ENCODE measurements around the gene MYT1. TPM values are rescaled to one million over a fixed set of nuclear protein-coding genes. Genes with fewer than 3 reads are reported as not detected.
A peak's percentile ranks its signal among the peaks of the same experiment; 100 is the strongest.

The MYT1 gene
- total and polyA plus RNA-seq, 9 of the 15 experiments (the other 6 are each of a cell fraction or from before 2014, with no cell fraction given), result 0.02 to 0.12 (median 0.06) TPM; not detected in 4

DNA sequence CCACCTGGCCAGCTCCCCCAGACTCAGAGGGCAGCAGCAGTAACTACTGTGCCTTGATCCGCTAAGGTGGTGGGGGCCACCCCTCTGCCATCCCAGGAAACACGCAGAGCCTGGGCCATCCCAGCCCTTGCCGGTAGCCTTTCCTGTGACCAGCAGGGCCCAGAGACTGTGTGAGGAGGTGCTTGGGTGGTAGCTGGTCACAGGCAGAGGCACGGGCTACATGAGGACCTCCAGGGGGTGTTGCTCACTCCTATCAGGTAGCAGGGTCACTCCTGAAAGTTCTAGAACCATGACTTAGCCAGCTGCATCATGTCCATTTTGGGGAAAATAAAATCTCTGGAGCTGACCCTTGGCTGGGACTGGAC lies 114.0 kb downstream of the MYT1 start:
- ATAC-seq (peak; percentile 56), FAIRE-seq (no peak), DNase-seq (ENCODE audit: extremely low read depth in 1 of 4, low spot score in 3 of 4) (peak in 1 of 4 experiments; percentile 11)
- no peaks in the 10 kb centered on the region for H3K79me2 ChIP-seq (ENCODE audit: control insufficient read depth, insufficient read depth, low read length)
- H3K4me2 ChIP-seq (ENCODE audit: insufficient read depth, low read length), result no peak overlapping the region
- H3K4me3 ChIP-seq, result no peak overlapping the region
- in situ Hi-C loops (cut with MboI), result no loop called here
- 35% methylated on average over 3 of the region's 4 CpGs for WGBS (ENCODE audit: insufficient coverage, low coverage, missing lambda C conversion rate)
- no peaks in the 10 kb centered on the region for H4K20me1 ChIP-seq (replicated peaks; ENCODE audit: control insufficient read depth, insufficient read depth, low read length)
- no peak overlapping the region for H3K9ac ChIP-seq (ENCODE audit: insufficient read depth in 1 of 2, low read depth in 2 of 2, low read length in 2 of 2)
- H3K9me1 ChIP-seq (ENCODE audit: control insufficient read depth, insufficient read depth, low read length), result peaks cover 4% of the 10 kb centered on the region
- TF ChIP-seq XRCC3 (IDR thresholded peaks at IDR 0.05) (no peak), POLR2G (IDR thresholded peaks at IDR 0.05; ENCODE audit: low read depth, low read length) (0 out of 2 replicates have a peak, but pooled peaks have one; percentile 26), BRD4 (IDR thresholded peaks at IDR 0.05) (no peak), NR1H2 (CRISPR knock-in tag; IDR thresholded peaks at IDR 0.05) (no peak)
- TF ChIP-seq, protein P1, sequence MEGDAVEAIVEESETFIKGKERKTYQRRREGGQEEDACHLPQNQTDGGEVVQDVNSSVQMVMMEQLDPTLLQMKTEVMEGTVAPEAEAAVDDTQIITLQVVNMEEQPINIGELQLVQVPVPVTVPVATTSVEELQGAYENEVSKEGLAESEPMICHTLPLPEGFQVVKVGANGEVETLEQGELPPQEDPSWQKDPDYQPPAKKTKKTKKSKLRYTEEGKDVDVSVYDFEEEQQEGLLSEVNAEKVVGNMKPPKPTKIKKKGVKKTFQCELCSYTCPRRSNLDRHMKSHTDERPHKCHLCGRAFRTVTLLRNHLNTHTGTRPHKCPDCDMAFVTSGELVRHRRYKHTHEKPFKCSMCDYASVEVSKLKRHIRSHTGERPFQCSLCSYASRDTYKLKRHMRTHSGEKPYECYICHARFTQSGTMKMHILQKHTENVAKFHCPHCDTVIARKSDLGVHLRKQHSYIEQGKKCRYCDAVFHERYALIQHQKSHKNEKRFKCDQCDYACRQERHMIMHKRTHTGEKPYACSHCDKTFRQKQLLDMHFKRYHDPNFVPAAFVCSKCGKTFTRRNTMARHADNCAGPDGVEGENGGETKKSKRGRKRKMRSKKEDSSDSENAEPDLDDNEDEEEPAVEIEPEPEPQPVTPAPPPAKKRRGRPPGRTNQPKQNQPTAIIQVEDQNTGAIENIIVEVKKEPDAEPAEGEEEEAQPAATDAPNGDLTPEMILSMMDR (IDR thresholded peaks at IDR 0.05 in 2 of 3, conservative IDR thresholded peaks at IDR 0.05 in 1 of 3; ENCODE audit: insufficient read depth in 2 of 3, low read depth in 1 of 3, low read length in 3 of 3), result peak; percentile 10 to 35 (median 11); a peak in 2 of 6 replicates
- TF ChIP-seq, protein P2, sequence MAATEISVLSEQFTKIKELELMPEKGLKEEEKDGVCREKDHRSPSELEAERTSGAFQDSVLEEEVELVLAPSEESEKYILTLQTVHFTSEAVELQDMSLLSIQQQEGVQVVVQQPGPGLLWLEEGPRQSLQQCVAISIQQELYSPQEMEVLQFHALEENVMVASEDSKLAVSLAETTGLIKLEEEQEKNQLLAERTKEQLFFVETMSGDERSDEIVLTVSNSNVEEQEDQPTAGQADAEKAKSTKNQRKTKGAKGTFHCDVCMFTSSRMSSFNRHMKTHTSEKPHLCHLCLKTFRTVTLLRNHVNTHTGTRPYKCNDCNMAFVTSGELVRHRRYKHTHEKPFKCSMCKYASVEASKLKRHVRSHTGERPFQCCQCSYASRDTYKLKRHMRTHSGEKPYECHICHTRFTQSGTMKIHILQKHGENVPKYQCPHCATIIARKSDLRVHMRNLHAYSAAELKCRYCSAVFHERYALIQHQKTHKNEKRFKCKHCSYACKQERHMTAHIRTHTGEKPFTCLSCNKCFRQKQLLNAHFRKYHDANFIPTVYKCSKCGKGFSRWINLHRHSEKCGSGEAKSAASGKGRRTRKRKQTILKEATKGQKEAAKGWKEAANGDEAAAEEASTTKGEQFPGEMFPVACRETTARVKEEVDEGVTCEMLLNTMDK (IDR thresholded peaks at IDR 0.05; ENCODE audit: borderline replicate concordance, insufficient read depth, low read depth, low read length, poor library complexity, severe bottlenecking), result peak; percentile 57
- no peaks in the 10 kb centered on the region for H3K4me1 ChIP-seq (replicated peaks in 1 of 2; ENCODE audit: control insufficient read depth in 2 of 2, insufficient read depth in 2 of 2, low read length in 2 of 2)
- no peak overlapping the region for H2AFZ ChIP-seq (ENCODE audit: low read depth, low read length)
- H3K36me3 ChIP-seq (ENCODE audit: control insufficient read depth, insufficient read depth, low read length), result peaks cover 4% of the 10 kb centered on the region; the same call in 1 of the 3 replicates
- H3K9me3 ChIP-seq (replicated peaks; ENCODE audit: control insufficient read depth, insufficient read depth, low read depth, low read length), result no peaks in the 10 kb centered on the region
- POLR2A ChIA-PET, result no interaction called here
- no peak overlapping the region for H3K27ac ChIP-seq (ENCODE audit: extremely low read depth, low read depth, low read length)
- CTCF ChIA-PET (ENCODE audit: low intra/inter-chr PET ratio), result no interaction called here
- intact Hi-C loops (cut with micrococcal nuclease), result no loop called here
- BruUV-seq (replicated peaks), result no TSS peak
- no peaks in the 10 kb centered on the region for H3K27me3 ChIP-seq (ENCODE audit: control insufficient read depth in 2 of 2, insufficient read depth in 2 of 2, low read length in 2 of 2)
